Measurements from ENCODE around the gene RABGAP1L. TPM values are rescaled to one million over a fixed set of nuclear protein-coding genes. Genes with fewer than 3 reads are reported as not detected.

RABGAP1L gene
- total and polyA plus RNA-seq, 2 of the 8 experiments (the other 6 are each of a cell fraction or from before 2014, with no cell fraction given) = 33.3 to 156 TPM

GRCh38 chr1:174266476-174266875 lies 107.2 kb downstream of the RABGAP1L start:
- no peak overlapping the region for H3K23ac ChIP-seq (ENCODE audit: insufficient read length)
- WGBS, 2 experiments (ENCODE audit: extremely low coverage in 1 of 2, insufficient coverage in 1 of 2, insufficient read length in 1 of 2, insufficient replicate concordance in 2 of 2, low coverage in 1 of 2, low lambda C conversion rate in 2 of 2, missing lambda C conversion rate in 1 of 2) = 87% methylated on average over 2 of the region's 2 CpGs; no CpG with 5 or more reads in 1 of the 2 experiments
- no peak overlapping the region for H4K91ac ChIP-seq (replicated peaks; ENCODE audit: insufficient read length, low read length)
- H2BK5ac ChIP-seq (ENCODE audit: low read depth, low read length) = no peak overlapping the region
- H2BK20ac ChIP-seq (ENCODE audit: low read length) = no peak overlapping the region
- no peak overlapping the region for H3K4me3 ChIP-seq (ENCODE audit: extremely low read depth in 1 of 4, insufficient read depth in 2 of 4, low read depth in 3 of 4, low read length in 4 of 4)
- H3K79me2 ChIP-seq (ENCODE audit: control insufficient read depth in 1 of 2, insufficient read depth in 2 of 2, low read length in 2 of 2) = no peaks in the 10 kb centered on the region
- no peak overlapping the region for H2AFZ ChIP-seq (ENCODE audit: low read length)
- no peak overlapping the region for H4K5ac ChIP-seq (ENCODE audit: insufficient read length, low read depth, low read length)
- DNase-seq (ENCODE audit: low read depth in 1 of 2, low spot score in 2 of 2) = no peak
- no peak overlapping the region for H3K9ac ChIP-seq (replicated peaks in 1 of 4; ENCODE audit: extremely low read depth in 1 of 4, low read depth in 3 of 4, low read length in 3 of 4)
- H3K9me3 ChIP-seq (ENCODE audit: insufficient read depth in 2 of 2, low read depth in 1 of 2, low read length in 1 of 2) = no peaks in the 10 kb centered on the region
- H2AK5ac ChIP-seq (ENCODE audit: low read depth, low read length) = no peak overlapping the region
- POLR2A ChIA-PET (ENCODE audit: partially characterized antibody) = no interaction called here
- H3K4me2 ChIP-seq (ENCODE audit: insufficient read depth in 1 of 2, low read depth in 2 of 2, low read length in 2 of 2) = no peak overlapping the region
- H3K4ac ChIP-seq (replicated peaks; ENCODE audit: insufficient read length, low read depth, low read length) = no peak overlapping the region
- no peaks in the 10 kb centered on the region for H3K4me1 ChIP-seq (replicated peaks in 1 of 4; ENCODE audit: control insufficient read depth in 3 of 4, insufficient read depth in 4 of 4, low read length in 3 of 4)
- H2BK15ac ChIP-seq (ENCODE audit: low read length) = no peak overlapping the region
- H3K36me3 ChIP-seq (ENCODE audit: control insufficient read depth in 2 of 4, insufficient read depth in 4 of 4, low read length in 3 of 4) = no peaks in the 10 kb centered on the region
- no peak overlapping the region for H2BK120ac ChIP-seq (replicated peaks; ENCODE audit: low read depth, low read length)
- H3K14ac ChIP-seq (ENCODE audit: insufficient read length) = no peak overlapping the region
- CTCF ChIA-PET (ENCODE audit: partially characterized antibody) = no interaction called here
- no peak overlapping the region for H3K56ac ChIP-seq (replicated peaks; ENCODE audit: insufficient read length, low read depth, low read length)
- H3K27ac ChIP-seq (ENCODE audit: low read depth, low read length) = no peak overlapping the region
- H4K8ac ChIP-seq (ENCODE audit: extremely low read depth, insufficient read depth, low read length) = no peak overlapping the region
- H3K18ac ChIP-seq (ENCODE audit: extremely low read depth, low read length) = no peak overlapping the region
- FAIRE-seq = no peak
- no peaks in the 10 kb centered on the region for H4K20me1 ChIP-seq (replicated peaks in 1 of 2; ENCODE audit: control insufficient read depth in 1 of 2, insufficient read depth in 2 of 2, low read length in 2 of 2)
- H3K79me1 ChIP-seq (ENCODE audit: low read depth, low read length) = no peaks in the 10 kb centered on the region
- H3K27me3 ChIP-seq (replicated peaks in 1 of 4; ENCODE audit: control insufficient read depth in 3 of 4, extremely low read depth in 1 of 4, insufficient read depth in 3 of 4, low read length in 3 of 4) = no peaks in the 10 kb centered on the region
- H2BK12ac ChIP-seq (ENCODE audit: low read depth, low read length) = no peak overlapping the region
- no peaks in the 10 kb centered on the region for H3K23me2 ChIP-seq (ENCODE audit: low read depth, low read length)
- TF ChIP-seq CHD7 (IDR thresholded peaks at IDR 0.05; ENCODE audit: insufficient replicate concordance, low read length) = no peak

Data from H1 (cell line).